Endodermal cell (in vitro differentiated cells): Measurements from ENCODE around the gene ARL8B. TPM values are rescaled to one million over a fixed set of nuclear protein-coding genes. Genes with fewer than 3 reads are reported as not detected.

Experiments used
- DNase-seq: peaks from one replicate; pipeline ENCODE4 v3.0.0-alpha.2; 2017
- H3K27ac ChIP-seq: 2 replicates; pipeline ENCODE4 v1.5.1; 2013; ENCODE audit warnings: mild to moderate bottlenecking, low read depth, low read length, moderate library complexity
- H3K27me3 ChIP-seq: 2 replicates; pipeline ENCODE4 v1.6.1; 2013; ENCODE audit warnings: mild to moderate bottlenecking, low read length, moderate library complexity; ENCODE audit not compliant: insufficient read depth, control insufficient read depth, poor library complexity, severe bottlenecking
- H3K36me3 ChIP-seq: 2 replicates; pipeline ENCODE4 v1.7.0; 2013; ENCODE audit warnings: mild to moderate bottlenecking, low read length, moderate library complexity; ENCODE audit not compliant: control insufficient read depth, insufficient read depth
- H3K4me1 ChIP-seq: one replicate; pipeline ENCODE4 v1.7.0; 2013; ENCODE audit warnings: low read length; ENCODE audit not compliant: control insufficient read depth, insufficient read depth
- H3K4me3 ChIP-seq: 2 replicates; pipeline ENCODE4 v1.5.1; 2013; ENCODE audit warnings: mild to moderate bottlenecking, low read length, moderate library complexity
- H3K9ac ChIP-seq: 2 replicates; pipeline ENCODE4 v1.6.1; 2013; ENCODE audit warnings: mild to moderate bottlenecking, low read length, moderate library complexity; ENCODE audit not compliant: poor library complexity, severe bottlenecking; ENCODE audit errors: extremely low read depth
- H3K9me3 ChIP-seq: 2 replicates; pipeline ENCODE4 v1.6.1; 2013; ENCODE audit warnings: mild to moderate bottlenecking, low read length, moderate library complexity; ENCODE audit not compliant: control insufficient read depth
- H3K27ac Mint-ChIP-seq: 2 replicates; pipeline ENCODE4 v1.8.0; 2020; ENCODE audit warnings: mixed read lengths
- H3K27me3 Mint-ChIP-seq: 2 replicates; pipeline ENCODE4 v1.8.0; 2021; ENCODE audit warnings: mild to moderate bottlenecking, mixed read lengths; ENCODE audit not compliant: insufficient read depth
- H3K36me3 Mint-ChIP-seq: 2 replicates; pipeline ENCODE4 v1.8.0; 2020; ENCODE audit warnings: low read depth, mixed read lengths
- H3K4me1 Mint-ChIP-seq: 2 replicates; pipeline ENCODE4 v1.8.0; 2020; ENCODE audit warnings: mixed read lengths
- H3K4me3 Mint-ChIP-seq: 2 replicates; pipeline ENCODE4 v1.8.0; 2020; ENCODE audit warnings: mild to moderate bottlenecking, moderate library complexity, mixed read lengths
- H3K9me3 Mint-ChIP-seq: 2 replicates; pipeline ENCODE4 v1.8.0; 2020; ENCODE audit warnings: mild to moderate bottlenecking, mixed read lengths
- WGBS, 2 experiments: methylation state at CpG; one replicate each; pipeline versions ENCODE4 v1.1.5 to v1.1.7; 2013; ENCODE audit warnings: missing lambda C conversion rate in 2 of 2, mixed read lengths in 1 of 2; ENCODE audit not compliant: insufficient coverage in 1 of 2, insufficient read length in 1 of 2; 5-methylcytosine and 5-hydroxymethylcytosine counted together
- total RNA-seq, 2 donors: library from RNA; stranded (reverse); fragmentation: NEBNext Ultra II Directional in 1 of 2; extraction: Animal tissue kit (Norgen Biotek cat#: 25700) in 1 of 2; gene quantifications; 2 replicates in 1 of 2; 3 replicates in 1 of 2; pipeline ENCODE4 v1.2.1, GENCODE V29; 2021
- TF ChIP-seq, protein P1 (sequence below): fragments of 200-600 bp; sonication (generic); conservative IDR thresholded peaks from 2 replicates; pipeline ENCODE4 v1.5.0; 2021; ENCODE audit warnings: antibody characterized with exemption, mild to moderate bottlenecking

ARL8B gene
- total RNA-seq, 2 donors from 2014 or later: 31.2 to 37.3 TPM

- no peak overlapping the region for H3K4me3 Mint-ChIP-seq
- H3K4me3 ChIP-seq: no peak overlapping the region
- H3K4me1 ChIP-seq: no peaks in the 10 kb centered on the region
- H3K36me3 Mint-ChIP-seq: peaks cover 26% of the 10 kb centered on the region
- H3K9ac ChIP-seq: no peak overlapping the region
- no peak overlapping the region for H3K27ac Mint-ChIP-seq
- H3K27me3 Mint-ChIP-seq: no peaks in the 10 kb centered on the region
- no peaks in the 10 kb centered on the region for H3K9me3 Mint-ChIP-seq
- no peak overlapping the region for H3K27ac ChIP-seq
- H3K36me3 ChIP-seq: peaks cover 12% of the 10 kb centered on the region
- no peaks in the 10 kb centered on the region for H3K27me3 ChIP-seq
- TF ChIP-seq, protein P1, sequence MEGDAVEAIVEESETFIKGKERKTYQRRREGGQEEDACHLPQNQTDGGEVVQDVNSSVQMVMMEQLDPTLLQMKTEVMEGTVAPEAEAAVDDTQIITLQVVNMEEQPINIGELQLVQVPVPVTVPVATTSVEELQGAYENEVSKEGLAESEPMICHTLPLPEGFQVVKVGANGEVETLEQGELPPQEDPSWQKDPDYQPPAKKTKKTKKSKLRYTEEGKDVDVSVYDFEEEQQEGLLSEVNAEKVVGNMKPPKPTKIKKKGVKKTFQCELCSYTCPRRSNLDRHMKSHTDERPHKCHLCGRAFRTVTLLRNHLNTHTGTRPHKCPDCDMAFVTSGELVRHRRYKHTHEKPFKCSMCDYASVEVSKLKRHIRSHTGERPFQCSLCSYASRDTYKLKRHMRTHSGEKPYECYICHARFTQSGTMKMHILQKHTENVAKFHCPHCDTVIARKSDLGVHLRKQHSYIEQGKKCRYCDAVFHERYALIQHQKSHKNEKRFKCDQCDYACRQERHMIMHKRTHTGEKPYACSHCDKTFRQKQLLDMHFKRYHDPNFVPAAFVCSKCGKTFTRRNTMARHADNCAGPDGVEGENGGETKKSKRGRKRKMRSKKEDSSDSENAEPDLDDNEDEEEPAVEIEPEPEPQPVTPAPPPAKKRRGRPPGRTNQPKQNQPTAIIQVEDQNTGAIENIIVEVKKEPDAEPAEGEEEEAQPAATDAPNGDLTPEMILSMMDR: no peak
- DNase-seq: no peak
- H3K9me3 ChIP-seq: no peaks in the 10 kb centered on the region
- H3K4me1 Mint-ChIP-seq: peaks cover 14% of the 10 kb centered on the region
Measured at GRCh38 chr3:5126586-5126985, 4.5 kb downstream of the ARL8B start.

GRCh38 chr3:5128849-5129248, 6.8 kb downstream of the ARL8B start:
- peaks cover 12% of the 10 kb centered on the region for H3K36me3 ChIP-seq
- no peaks in the 10 kb centered on the region for H3K9me3 ChIP-seq
- H3K27ac Mint-ChIP-seq: no peak overlapping the region
- no peaks in the 10 kb centered on the region for H3K4me1 ChIP-seq
- WGBS, 2 experiments: 90 to 95% methylated on average over 2 of the region's 2 CpGs
- no peak overlapping the region for H3K4me3 ChIP-seq
- H3K4me1 Mint-ChIP-seq: peaks cover 17% of the 10 kb centered on the region
- H3K4me3 Mint-ChIP-seq: no peak overlapping the region
- H3K9ac ChIP-seq: no peak overlapping the region
- H3K36me3 Mint-ChIP-seq: peaks cover 26% of the 10 kb centered on the region
- no peaks in the 10 kb centered on the region for H3K27me3 Mint-ChIP-seq
- no peak overlapping the region for H3K27ac ChIP-seq
- no peaks in the 10 kb centered on the region for H3K9me3 Mint-ChIP-seq
- TF ChIP-seq, protein P1: no peak
- no peaks in the 10 kb centered on the region for H3K27me3 ChIP-seq
- DNase-seq: no peak

- WGBS, 2 experiments: 86 to 91% methylated on average over 4 to 6 of the region's 7 CpGs
- no peaks in the 10 kb centered on the region for H3K27me3 Mint-ChIP-seq
- peaks cover 12% of the 10 kb centered on the region for H3K36me3 ChIP-seq
- no peaks in the 10 kb centered on the region for H3K4me1 ChIP-seq
- H3K9ac ChIP-seq: no peak overlapping the region
- peak; percentile 36 for DNase-seq
- peaks cover 21% of the 10 kb centered on the region for H3K4me1 Mint-ChIP-seq
- peaks cover 22% of the 10 kb centered on the region for H3K36me3 Mint-ChIP-seq
- no peak overlapping the region for H3K27ac ChIP-seq
- H3K9me3 ChIP-seq: no peaks in the 10 kb centered on the region
- H3K9me3 Mint-ChIP-seq: no peaks in the 10 kb centered on the region
- no peaks in the 10 kb centered on the region for H3K27me3 ChIP-seq
- peak overlapping the region; percentile 40 for H3K27ac Mint-ChIP-seq
- TF ChIP-seq, protein P1: no peak
- no peak overlapping the region for H3K4me3 ChIP-seq
- H3K4me3 Mint-ChIP-seq: no peak overlapping the region
Measured at GRCh38 chr3:5133239-5134018, 11.3 kb downstream of the ARL8B start.
